ENCODE results near the gene NTF4.
A peak's percentile ranks its signal among the peaks of the same experiment; 100 is the strongest.

The NTF4 gene, protein sequence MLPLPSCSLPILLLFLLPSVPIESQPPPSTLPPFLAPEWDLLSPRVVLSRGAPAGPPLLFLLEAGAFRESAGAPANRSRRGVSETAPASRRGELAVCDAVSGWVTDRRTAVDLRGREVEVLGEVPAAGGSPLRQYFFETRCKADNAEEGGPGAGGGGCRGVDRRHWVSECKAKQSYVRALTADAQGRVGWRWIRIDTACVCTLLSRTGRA

DNA sequence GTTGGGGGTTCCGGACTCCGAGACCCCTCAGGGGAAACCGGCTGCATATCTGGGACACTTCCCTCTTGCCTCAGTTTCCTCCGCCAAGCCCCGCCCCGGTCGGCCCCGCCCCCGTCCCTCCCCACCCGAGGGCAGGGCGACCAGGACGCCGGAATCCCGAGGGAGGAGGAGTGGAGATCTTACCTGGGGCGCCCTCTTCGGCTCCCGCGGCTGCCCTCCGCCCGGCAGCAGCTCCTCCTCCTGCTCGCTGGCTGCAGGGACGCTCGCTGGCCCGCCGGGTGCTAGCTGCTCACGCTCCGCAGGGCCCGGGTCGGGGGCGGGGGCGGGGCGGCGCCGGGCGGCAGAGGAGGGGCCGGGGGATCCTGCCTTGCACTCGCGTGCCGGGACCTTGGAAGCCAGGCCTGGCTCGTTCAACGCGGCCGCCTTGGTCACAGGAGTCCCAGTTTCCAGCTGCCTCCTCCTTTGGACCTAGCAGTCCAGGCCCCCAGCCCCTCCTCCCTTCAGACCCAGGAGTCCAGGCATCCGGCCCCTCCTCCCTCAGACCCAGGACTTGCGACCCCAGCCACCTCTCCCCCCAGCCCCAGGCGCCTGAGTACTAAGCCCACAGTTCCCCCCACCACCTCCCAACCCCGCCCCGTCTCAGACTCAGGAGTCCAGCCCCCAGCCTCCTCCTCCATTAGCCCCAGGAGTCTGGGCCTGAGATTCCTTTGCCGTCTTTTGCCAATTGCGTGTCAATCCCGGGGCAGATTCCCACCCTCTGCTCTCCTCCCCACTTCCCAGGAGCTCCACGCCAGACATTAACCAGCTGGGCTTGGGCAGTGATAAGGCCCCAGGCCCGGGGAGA lies at the start of gene NTF4:
Gene NTF4 (minus strand): TSS at position 51 of the 844 bp plus-strand sequence. CDS start 2,821 bp downstream, outside the sequence.
- Mint-ChIP-seq H3K27ac (no peak within 1 kb of the TSS), H3K27me3 (peaks cover 35% of the 10 kb centered on the region), H3K4me1 (peaks cover 4% of the 10 kb centered on the region), H3K9me3 (peaks cover 2% of the 10 kb centered on the region), H3K4me3 (no peak within 1 kb of the TSS), H3K36me3 (peaks cover 5% of the 10 kb centered on the region)
- DNase-seq (ENCODE audit: low spot score in 2 of 2) (no peak), ATAC-seq (ENCODE audit: low read depth) (no peak)

- Mint-ChIP-seq H3K4me3 (peak within 1 kb of the TSS; percentile 89), H3K9me3 (no peaks in the 10 kb centered on the region), H3K4me1 (peaks cover 28% of the 10 kb centered on the region), H3K27me3 (no peaks in the 10 kb centered on the region), H3K36me3 (peaks cover 2% of the 10 kb centered on the region), H3K27ac (peak within 1 kb of the TSS; percentile 50)
- DNase-seq (ENCODE audit: low spot score in 2 of 2) (peak; percentile 86 to 92), ATAC-seq (ENCODE audit: low read depth) (peak; percentile 57)
Measured at GRCh38 chr19:49113762-49114629, 49.4 kb upstream of the NTF4 start, which contains the start of gene LIN7B. TSS of gene LIN7B (plus strand) at chr19:49114370. CDS start at chr19:49114405, 35 bp downstream.

GRCh38 chr19:49111218-49111998 lies 46.8 kb upstream of the NTF4 start:
- H3K4me3 Mint-ChIP-seq = no peak overlapping the region
- no peak overlapping the region for H3K27ac Mint-ChIP-seq
- H3K4me1 Mint-ChIP-seq = peaks cover 20% of the 10 kb centered on the region
- peaks cover 18% of the 10 kb centered on the region for H3K36me3 Mint-ChIP-seq
- H3K9me3 Mint-ChIP-seq = no peaks in the 10 kb centered on the region
- H3K27me3 Mint-ChIP-seq = no peaks in the 10 kb centered on the region
- ATAC-seq (ENCODE audit: low read depth) = no peak
- no peak for DNase-seq (ENCODE audit: low spot score in 2 of 2)

DNA sequence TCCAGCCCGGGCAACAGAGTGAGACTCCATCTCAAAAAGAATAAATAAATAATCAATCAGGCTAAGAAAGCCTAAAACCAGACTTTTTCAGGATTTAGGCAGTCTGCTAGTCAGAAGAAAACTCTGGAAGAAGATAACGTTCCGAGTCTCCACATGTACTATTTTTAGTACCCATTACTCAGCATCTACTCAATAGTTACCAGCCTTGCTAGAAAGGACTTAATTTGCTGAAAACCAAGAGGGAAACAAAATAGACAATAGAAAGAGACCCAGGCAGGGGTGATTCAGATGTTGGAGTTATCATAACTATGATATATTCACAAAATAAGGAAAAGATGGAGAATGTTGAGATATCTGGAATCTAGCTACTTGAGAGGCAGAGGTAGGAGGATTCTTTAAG lies 45.9 kb upstream of the NTF4 start:
- DNase-seq (ENCODE audit: low spot score in 2 of 2) (no peak), ATAC-seq (ENCODE audit: low read depth) (no peak)
- Mint-ChIP-seq H3K27me3 (no peaks in the 10 kb centered on the region), H3K9me3 (no peaks in the 10 kb centered on the region), H3K4me3 (no peak overlapping the region), H3K27ac (no peak overlapping the region), H3K4me1 (peaks cover 16% of the 10 kb centered on the region), H3K36me3 (peaks cover 18% of the 10 kb centered on the region)

DNA sequence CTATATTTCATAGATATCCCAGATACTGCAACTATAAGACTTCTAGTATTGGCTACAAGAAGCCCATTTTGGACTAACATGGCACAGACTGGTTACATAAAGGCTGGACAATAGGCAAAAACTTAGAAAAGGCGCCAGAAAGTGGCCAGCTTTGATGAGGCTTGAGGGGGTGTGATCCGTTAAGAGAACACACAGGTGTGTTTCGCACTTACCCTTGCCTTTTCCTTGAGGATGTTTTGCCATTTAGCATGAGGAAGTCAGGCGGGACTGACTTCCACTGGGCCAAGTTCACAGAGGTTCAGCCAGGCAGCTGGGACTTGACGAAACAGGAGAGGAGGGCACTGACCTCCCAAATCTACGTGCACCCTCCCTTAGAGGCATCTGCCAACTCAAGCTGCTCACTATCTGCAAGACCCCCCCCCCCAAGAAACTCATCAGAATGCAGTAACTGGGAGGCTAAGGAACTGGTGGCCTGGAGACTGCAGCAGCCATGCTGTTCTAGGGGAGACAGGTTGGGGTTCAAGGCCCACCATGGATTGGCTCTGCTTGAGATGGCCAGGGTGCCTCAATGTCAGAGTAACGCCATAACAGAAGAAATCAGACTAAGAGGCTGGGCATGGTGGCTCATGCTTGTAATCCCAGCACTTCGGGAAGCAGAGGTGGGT lies 45.1 kb upstream of the NTF4 start:
- ATAC-seq (ENCODE audit: low read depth) = no peak
- no peaks in the 10 kb centered on the region for H3K9me3 Mint-ChIP-seq

DNA sequence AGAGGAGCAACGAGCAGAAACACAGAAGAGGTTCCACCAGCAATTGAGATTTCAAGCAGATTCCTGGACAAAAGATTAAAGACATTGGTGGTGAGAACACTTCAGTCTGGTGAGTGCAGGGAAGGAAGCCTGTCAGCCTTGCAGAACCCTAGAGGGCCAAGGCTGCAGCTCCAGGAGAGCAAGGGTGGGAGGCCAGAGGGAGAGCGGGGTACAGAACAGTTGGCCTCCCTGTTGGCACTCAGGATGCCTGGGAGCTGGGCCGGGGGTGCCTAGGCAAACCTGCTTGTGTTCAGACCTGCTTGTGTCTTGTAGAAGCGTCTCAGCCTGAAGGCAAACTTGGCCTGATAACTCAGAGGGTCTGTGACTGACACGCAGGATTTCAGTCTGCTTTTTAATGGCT lies 44.4 kb upstream of the NTF4 start:
- Mint-ChIP-seq H3K9me3 (no peaks in the 10 kb centered on the region), H3K4me3 (no peak overlapping the region), H3K4me1 (peaks cover 17% of the 10 kb centered on the region), H3K36me3 (peaks cover 24% of the 10 kb centered on the region), H3K27me3 (no peaks in the 10 kb centered on the region), H3K27ac (no peak overlapping the region)
- ATAC-seq (ENCODE audit: low read depth) = no peak
- DNase-seq (ENCODE audit: low spot score in 2 of 2) = no peak

More for the DNA sequence above, 45.1 kb upstream of the NTF4 start:
- DNase-seq (ENCODE audit: low spot score in 2 of 2) = no peak
- Mint-ChIP-seq H3K4me1 (peaks cover 16% of the 10 kb centered on the region), H3K27ac (no peak overlapping the region), H3K36me3 (peaks cover 23% of the 10 kb centered on the region), H3K4me3 (no peak overlapping the region), H3K27me3 (no peaks in the 10 kb centered on the region)

DNA sequence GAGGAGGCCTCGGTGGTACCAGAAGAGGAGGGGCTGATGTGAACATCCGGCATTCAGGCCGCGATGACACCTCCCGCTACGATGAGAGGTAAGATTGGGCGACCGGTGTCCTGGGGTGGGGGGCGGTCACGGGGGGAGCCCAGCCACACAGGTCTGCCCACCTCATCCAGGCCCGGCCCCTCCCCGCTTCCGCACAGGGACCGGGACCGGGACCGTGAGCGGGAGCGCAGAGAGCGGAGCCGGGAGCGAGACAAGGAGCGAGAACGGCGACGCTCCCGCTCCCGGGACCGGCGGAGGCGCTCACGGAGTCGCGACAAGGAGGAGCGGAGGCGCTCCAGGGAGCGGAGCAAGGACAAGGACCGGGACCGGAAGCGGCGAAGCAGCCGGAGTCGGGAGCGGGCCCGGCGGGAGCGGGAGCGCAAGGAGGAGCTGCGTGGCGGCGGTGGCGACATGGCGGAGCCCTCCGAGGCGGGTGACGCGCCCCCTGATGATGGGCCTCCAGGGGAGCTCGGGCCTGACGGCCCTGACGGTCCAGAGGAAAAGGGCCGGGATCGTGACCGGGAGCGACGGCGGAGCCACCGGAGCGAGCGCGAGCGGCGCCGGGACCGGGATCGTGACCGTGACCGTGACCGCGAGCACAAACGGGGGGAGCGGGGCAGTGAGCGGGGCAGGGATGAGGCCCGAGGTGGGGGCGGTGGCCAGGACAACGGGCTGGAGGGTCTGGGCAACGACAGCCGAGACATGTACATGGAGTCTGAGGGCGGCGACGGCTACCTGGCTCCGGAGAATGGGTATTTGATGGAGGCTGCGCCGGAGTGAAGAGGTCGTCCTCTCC lies 43.2 kb upstream of the NTF4 start:
- Mint-ChIP-seq H3K36me3 (peaks cover 24% of the 10 kb centered on the region), H3K9me3 (no peaks in the 10 kb centered on the region), H3K4me1 (peaks cover 12% of the 10 kb centered on the region), H3K27me3 (no peaks in the 10 kb centered on the region), H3K4me3 (no peak overlapping the region), H3K27ac (no peak overlapping the region)
- no peak for DNase-seq (ENCODE audit: low spot score in 2 of 2)
- ATAC-seq (ENCODE audit: low read depth) = no peak

DNA sequence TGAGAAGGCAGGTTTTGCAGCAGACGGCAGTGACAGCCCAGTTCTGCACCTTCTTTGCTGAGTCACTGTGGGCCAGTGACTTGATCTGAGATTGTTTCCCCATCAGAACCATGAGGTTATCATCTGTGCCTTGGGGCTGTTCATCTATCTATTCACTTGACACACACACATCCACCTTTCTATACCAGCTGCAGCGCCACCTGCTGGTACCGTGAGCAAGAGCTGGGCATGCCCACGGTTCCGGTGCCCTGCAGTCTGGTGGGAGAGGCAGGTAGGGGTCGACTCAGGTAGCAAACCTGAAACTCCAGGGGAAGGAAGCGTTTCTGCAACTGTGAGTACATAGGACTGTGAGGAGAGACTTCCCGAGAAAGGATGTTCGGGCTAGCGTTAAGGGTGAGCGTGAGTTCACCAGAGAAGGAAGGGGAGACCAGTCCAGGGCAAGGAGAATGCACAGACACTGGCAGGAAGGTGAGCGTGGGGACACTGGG lies 42.1 kb upstream of the NTF4 start:
- H3K27ac Mint-ChIP-seq = no peak overlapping the region
- H3K27me3 Mint-ChIP-seq = no peaks in the 10 kb centered on the region
- no peak overlapping the region for H3K4me3 Mint-ChIP-seq
- no peaks in the 10 kb centered on the region for H3K9me3 Mint-ChIP-seq
- peaks cover 12% of the 10 kb centered on the region for H3K4me1 Mint-ChIP-seq
- ATAC-seq (ENCODE audit: low read depth) = peak; percentile 95
- H3K36me3 Mint-ChIP-seq = peaks cover 25% of the 10 kb centered on the region
- DNase-seq (ENCODE audit: low spot score in 2 of 2) = peak; percentile 64 to 66

GRCh38 chr19:49104229-49104864 lies 39.7 kb upstream of the NTF4 start:
- H3K27me3 Mint-ChIP-seq = no peaks in the 10 kb centered on the region
- H3K9me3 Mint-ChIP-seq = no peaks in the 10 kb centered on the region
- ATAC-seq (ENCODE audit: low read depth) (no peak), DNase-seq (ENCODE audit: low spot score in 2 of 2) (no peak)
- peaks cover 39% of the 10 kb centered on the region for H3K36me3 Mint-ChIP-seq
- H3K4me3 Mint-ChIP-seq = no peak overlapping the region
- peaks cover 14% of the 10 kb centered on the region for H3K4me1 Mint-ChIP-seq
- H3K27ac Mint-ChIP-seq = peak overlapping the region; percentile 25

GRCh38 chr19:49103331-49104085 lies 38.9 kb upstream of the NTF4 start:
- no peaks in the 10 kb centered on the region for H3K9me3 Mint-ChIP-seq
- no peak overlapping the region for H3K4me3 Mint-ChIP-seq
- H3K36me3 Mint-ChIP-seq = peaks cover 40% of the 10 kb centered on the region
- peaks cover 10% of the 10 kb centered on the region for H3K4me1 Mint-ChIP-seq
- H3K27ac Mint-ChIP-seq = no peak overlapping the region
- DNase-seq (ENCODE audit: low spot score in 2 of 2) = no peak
- ATAC-seq (ENCODE audit: low read depth) = no peak
- H3K27me3 Mint-ChIP-seq = no peaks in the 10 kb centered on the region

- Mint-ChIP-seq H3K4me3 (no peak overlapping the region), H3K27ac (no peak overlapping the region), H3K36me3 (peaks cover 37% of the 10 kb centered on the region), H3K9me3 (no peaks in the 10 kb centered on the region), H3K27me3 (no peaks in the 10 kb centered on the region), H3K4me1 (peaks cover 10% of the 10 kb centered on the region)
- DNase-seq (ENCODE audit: low spot score in 2 of 2) (no peak), ATAC-seq (ENCODE audit: low read depth) (no peak)
Measured at GRCh38 chr19:49102303-49102702, 37.7 kb upstream of the NTF4 start.

Measured in memory B cell (primary cell).